Keratinocyte (primary cell): Measurements from ENCODE around the gene CLCN2. TPM values are rescaled to one million over a fixed set of nuclear protein-coding genes. Genes with fewer than 3 reads are reported as not detected.

Source experiments
- DNase-seq: peaks from one replicate; pipeline ENCODE4 v3.0.0-alpha.2; 2011; ENCODE audit warnings: low read depth, missing footprints, low spot score
- FAIRE-seq: peaks from 2 replicates; lab custom pipeline; 2011; peaks lifted over from hg19 to GRCh38; lab: Jason Lieb, UNC
- H2AFZ ChIP-seq: 2 replicates; pipeline ENCODE4 v1.6.0; 2012; ENCODE audit warnings: low read length, control low read depth, inconsistent platforms; ENCODE audit not compliant: control insufficient read depth
- H3K27ac ChIP-seq: 2 replicates; pipeline ENCODE4 v1.5.1; 2011; ENCODE audit warnings: low read length; ENCODE audit not compliant: control insufficient read depth, insufficient read depth
- H3K27me3 ChIP-seq: 3 replicates; pipeline ENCODE4 v1.6.0; 2011; ENCODE audit warnings: low read length; ENCODE audit not compliant: control insufficient read depth, insufficient read depth; ENCODE audit errors: extremely low read depth
- H3K36me3 ChIP-seq, 2 experiments: 2 replicates in 1 of 2; 3 replicates in 1 of 2; pipeline ENCODE4 v1.5.1; 2011; ENCODE audit warnings: low read length in 2 of 2, mild to moderate bottlenecking in 1 of 2; ENCODE audit not compliant: control insufficient read depth in 2 of 2, insufficient read depth in 2 of 2; ENCODE audit errors: extremely low read depth in 1 of 2
- H3K4me1 ChIP-seq: 3 replicates; pipeline ENCODE4 v1.5.1; 2011; ENCODE audit warnings: low read length; ENCODE audit not compliant: control insufficient read depth, insufficient read depth; ENCODE audit errors: extremely low read depth
- H3K4me2 ChIP-seq: 3 replicates; pipeline ENCODE4 v1.6.0; 2011; ENCODE audit warnings: low read depth, low read length; ENCODE audit not compliant: control insufficient read depth, insufficient read depth; ENCODE audit errors: extremely low read depth
- H3K4me3 ChIP-seq, 3 experiments: fragments of 200-600 bp in 1 of 3; sonication (generic) in 1 of 3; 2 replicates in 2 of 3; 3 replicates in 1 of 3; pipeline ENCODE4 v1.5.1; 2011 to 2016; ENCODE audit warnings: low read length in 3 of 3, mild to moderate bottlenecking in 3 of 3, control low read depth in 2 of 3, inconsistent platforms in 1 of 3, low read depth in 1 of 3, mixed read lengths in 1 of 3, mixed run types in 1 of 3, moderate library complexity in 1 of 3; ENCODE audit not compliant: control insufficient read depth in 2 of 3, insufficient read depth in 2 of 3; ENCODE audit errors: extremely low read depth in 1 of 3
- H3K79me2 ChIP-seq: 2 replicates; pipeline ENCODE4 v1.6.0; 2012; ENCODE audit warnings: low read length; ENCODE audit not compliant: control insufficient read depth, insufficient read depth
- H3K9ac ChIP-seq: 3 replicates; pipeline ENCODE4 v1.6.0; 2011; ENCODE audit warnings: low read length; ENCODE audit not compliant: control insufficient read depth, insufficient read depth; ENCODE audit errors: extremely low read depth
- H3K9me1 ChIP-seq: 3 replicates; pipeline ENCODE4 v1.6.0; 2011; ENCODE audit warnings: low read length; ENCODE audit not compliant: control insufficient read depth, insufficient read depth; ENCODE audit errors: extremely low read depth
- H3K9me3 ChIP-seq: 2 replicates; pipeline ENCODE4 v1.5.1; 2012; ENCODE audit warnings: low read depth, low read length; ENCODE audit not compliant: control insufficient read depth
- H4K20me1 ChIP-seq: 3 replicates; pipeline ENCODE4 v1.6.0; 2011; ENCODE audit warnings: low read length; ENCODE audit not compliant: control insufficient read depth, insufficient read depth; ENCODE audit errors: extremely low read depth
- EZH2 ChIP-seq: IDR thresholded peaks from one replicate; pipeline ENCODE4 v1.6.1; 2012; ENCODE audit warnings: inconsistent platforms, mild to moderate bottlenecking, low read length, moderate library complexity
- dilution Hi-C: fragments of 300-500 bp; cut with MboI; formaldehyde crosslinking; loops from one replicate; pipeline ENCODE4 v1.7.0; 2020; ENCODE audit warnings: low sequenced_read_pairs; ENCODE audit not compliant: extremely low pct_ligation_motif_present
- polyA plus RNA-seq, 5 experiments: library from polyadenylated mRNA; depleted of rRNA in 3 of 5; stranded (reverse) in 3 of 5; stranded (forward) in 1 of 5; unstranded in 1 of 5; fragments of >200 nt; gene quantifications; 1 replicate in 1 of 5; 2 replicates in 3 of 5; 3 replicates in 1 of 5; pipeline versions ENCODE4 v1.2.1 to v1.2.3, GENCODE V29; 2011 to 2012; ENCODE audit warnings: missing spikeins in 2 of 5, low read depth in 1 of 5, low replicate concordance in 1 of 5
- TF ChIP-seq, protein P1 (sequence below), 3 experiments: IDR thresholded peaks in 1 of 3; conservative IDR thresholded peaks in 1 of 3; optimal IDR thresholded peaks in 1 of 3; 2 replicates in 2 of 3; 3 replicates in 1 of 3; pipeline versions ENCODE3 to v1.5.1; 2011; ENCODE audit warnings: low read length in 3 of 3, mild to moderate bottlenecking in 3 of 3, moderate library complexity in 2 of 3, control low read depth in 1 of 3, inconsistent platforms in 1 of 3; ENCODE audit not compliant: insufficient read depth in 2 of 3; ENCODE audit errors: extremely low read depth in 1 of 3

Gene CLCN2
- polyA plus RNA-seq, 1 donor (not counting 4 experiments of a cell fraction or from before 2014, with no cell fraction given), result 3.1 TPM

DNA sequence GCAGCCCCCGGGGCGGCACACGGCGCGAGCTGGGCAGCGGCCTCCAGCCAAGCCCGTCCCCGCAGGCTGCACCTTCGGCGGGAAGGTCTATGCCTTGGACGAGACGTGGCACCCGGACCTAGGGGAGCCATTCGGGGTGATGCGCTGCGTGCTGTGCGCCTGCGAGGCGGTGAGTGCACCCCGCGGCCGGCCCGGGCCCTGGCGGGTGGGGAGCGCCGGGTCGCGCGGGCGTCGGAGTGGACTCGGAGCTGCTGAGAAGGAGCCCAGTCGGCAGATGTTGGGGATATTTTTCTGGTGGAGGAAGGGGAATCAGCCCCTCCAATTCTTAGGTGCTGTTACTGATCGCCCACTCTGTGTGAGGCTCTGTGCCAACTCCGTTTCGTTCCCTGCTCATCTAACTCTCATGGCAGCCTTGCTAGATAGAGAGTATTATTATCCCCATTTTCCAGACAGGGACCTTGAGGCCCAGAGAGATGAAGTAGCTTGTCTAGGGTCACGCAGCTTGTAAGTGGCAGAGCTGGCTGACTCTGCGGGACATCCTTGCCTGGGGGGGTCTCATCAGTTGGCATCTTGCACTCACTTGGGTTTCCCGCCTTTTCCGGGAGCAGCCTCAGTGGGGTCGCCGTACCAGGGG, 19.3 kb upstream of the CLCN2 start:
- no peak for DNase-seq
- H3K27me3 ChIP-seq, result peaks cover 69% of the 10 kb centered on the region

DNA sequence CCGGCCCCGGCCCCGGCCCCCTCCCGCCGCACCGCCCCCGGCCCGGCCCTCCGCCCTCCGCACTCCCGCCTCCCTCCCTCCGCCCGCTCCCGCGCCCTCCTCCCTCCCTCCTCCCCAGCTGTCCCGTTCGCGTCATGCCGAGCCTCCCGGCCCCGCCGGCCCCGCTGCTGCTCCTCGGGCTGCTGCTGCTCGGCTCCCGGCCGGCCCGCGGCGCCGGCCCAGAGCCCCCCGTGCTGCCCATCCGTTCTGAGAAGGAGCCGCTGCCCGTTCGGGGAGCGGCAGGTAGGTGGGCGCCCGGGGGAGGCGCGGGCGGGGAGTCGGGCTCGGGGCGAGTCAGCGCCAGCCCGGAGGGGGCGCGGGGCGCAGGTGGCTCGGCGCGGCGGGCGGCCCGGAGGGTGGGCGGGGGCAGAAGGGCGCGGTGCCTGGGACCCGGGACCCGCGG, 18.8 kb upstream of the CLCN2 start:
- DNase-seq (no peak), FAIRE-seq (no peak)
- no peaks in the 10 kb centered on the region for H3K36me3 ChIP-seq
- H3K4me3 ChIP-seq, result peak overlapping the region in 1 of 3 experiments; percentile 46
- no peak overlapping the region for H3K9ac ChIP-seq
- H4K20me1 ChIP-seq, result no peaks in the 10 kb centered on the region
- peak overlapping the region; percentile 16 for H3K4me2 ChIP-seq
- no peak overlapping the region for H2AFZ ChIP-seq
- H3K27me3 ChIP-seq, result peaks cover 75% of the 10 kb centered on the region
- H3K79me2 ChIP-seq, result no peaks in the 10 kb centered on the region
- no peaks in the 10 kb centered on the region for H3K4me1 ChIP-seq
- dilution Hi-C loops, result no loop called here
- TF ChIP-seq EZH2, result no peak
- TF ChIP-seq, protein P1, sequence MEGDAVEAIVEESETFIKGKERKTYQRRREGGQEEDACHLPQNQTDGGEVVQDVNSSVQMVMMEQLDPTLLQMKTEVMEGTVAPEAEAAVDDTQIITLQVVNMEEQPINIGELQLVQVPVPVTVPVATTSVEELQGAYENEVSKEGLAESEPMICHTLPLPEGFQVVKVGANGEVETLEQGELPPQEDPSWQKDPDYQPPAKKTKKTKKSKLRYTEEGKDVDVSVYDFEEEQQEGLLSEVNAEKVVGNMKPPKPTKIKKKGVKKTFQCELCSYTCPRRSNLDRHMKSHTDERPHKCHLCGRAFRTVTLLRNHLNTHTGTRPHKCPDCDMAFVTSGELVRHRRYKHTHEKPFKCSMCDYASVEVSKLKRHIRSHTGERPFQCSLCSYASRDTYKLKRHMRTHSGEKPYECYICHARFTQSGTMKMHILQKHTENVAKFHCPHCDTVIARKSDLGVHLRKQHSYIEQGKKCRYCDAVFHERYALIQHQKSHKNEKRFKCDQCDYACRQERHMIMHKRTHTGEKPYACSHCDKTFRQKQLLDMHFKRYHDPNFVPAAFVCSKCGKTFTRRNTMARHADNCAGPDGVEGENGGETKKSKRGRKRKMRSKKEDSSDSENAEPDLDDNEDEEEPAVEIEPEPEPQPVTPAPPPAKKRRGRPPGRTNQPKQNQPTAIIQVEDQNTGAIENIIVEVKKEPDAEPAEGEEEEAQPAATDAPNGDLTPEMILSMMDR (optimal IDR thresholded peaks at IDR 0.05 in 1 of 3, IDR thresholded peaks at IDR 0.05 in 1 of 3, conservative IDR thresholded peaks at IDR 0.05 in 1 of 3; ENCODE audit: extremely low read depth in 1 of 3, insufficient read depth in 2 of 3, low read length in 3 of 3), result no peak
- no peaks in the 10 kb centered on the region for H3K9me1 ChIP-seq
- no peaks in the 10 kb centered on the region for H3K9me3 ChIP-seq
- H3K27ac ChIP-seq, result no peak overlapping the region

More for the DNA sequence above, 19.3 kb upstream of the CLCN2 start:
- FAIRE-seq, result peak; percentile 5
- H2AFZ ChIP-seq, result no peak overlapping the region
- no peaks in the 10 kb centered on the region for H3K4me1 ChIP-seq
- no peaks in the 10 kb centered on the region for H3K36me3 ChIP-seq
- peak; percentile 100 for TF ChIP-seq EZH2
- TF ChIP-seq, protein P1 (optimal IDR thresholded peaks at IDR 0.05 in 1 of 3, IDR thresholded peaks at IDR 0.05 in 1 of 3, conservative IDR thresholded peaks at IDR 0.05 in 1 of 3; ENCODE audit: extremely low read depth in 1 of 3, insufficient read depth in 2 of 3, low read length in 3 of 3), result no peak
- no peak overlapping the region for H3K27ac ChIP-seq
- dilution Hi-C loops, result no loop called here
- no peaks in the 10 kb centered on the region for H4K20me1 ChIP-seq
- H3K9me1 ChIP-seq, result no peaks in the 10 kb centered on the region
- H3K4me3 ChIP-seq, result peak overlapping the region in 1 of 3 experiments; percentile 46
- no peak overlapping the region for H3K9ac ChIP-seq
- no peaks in the 10 kb centered on the region for H3K79me2 ChIP-seq
- H3K9me3 ChIP-seq, result no peaks in the 10 kb centered on the region
- peak overlapping the region; percentile 48 for H3K4me2 ChIP-seq
